T-helper 2 cell treated with Interferon-gamma antibody and Interleukin-4, amounts not matched to agents 100 ng/mL and 5 ng/mL, for 36 hours (primary cell): ENCODE results near the gene APOL2. TPM values are rescaled to one million over a fixed set of nuclear protein-coding genes. Genes with fewer than 3 reads are reported as not detected.
"Not testable (repeated sequence)": the region's sequence is repeated elsewhere in the genome, so short reads cannot be mapped to it uniquely, and the experiment has no call there.

ENCODE experiments used
- intact Hi-C: fragments of 100-400 bp; cut with micrococcal nuclease; formaldehyde crosslinking; loops from one replicate; pipeline ENCODE4 v1.15.1; 2023
- total RNA-seq: library from RNA; stranded (reverse); gene quantifications from 2 replicates; pipeline ENCODE4 v1.2.3, GENCODE V29; 2022

APOL2 gene
- total RNA-seq, 1 donor from 2014 or later, result 89.9 TPM

DNA sequence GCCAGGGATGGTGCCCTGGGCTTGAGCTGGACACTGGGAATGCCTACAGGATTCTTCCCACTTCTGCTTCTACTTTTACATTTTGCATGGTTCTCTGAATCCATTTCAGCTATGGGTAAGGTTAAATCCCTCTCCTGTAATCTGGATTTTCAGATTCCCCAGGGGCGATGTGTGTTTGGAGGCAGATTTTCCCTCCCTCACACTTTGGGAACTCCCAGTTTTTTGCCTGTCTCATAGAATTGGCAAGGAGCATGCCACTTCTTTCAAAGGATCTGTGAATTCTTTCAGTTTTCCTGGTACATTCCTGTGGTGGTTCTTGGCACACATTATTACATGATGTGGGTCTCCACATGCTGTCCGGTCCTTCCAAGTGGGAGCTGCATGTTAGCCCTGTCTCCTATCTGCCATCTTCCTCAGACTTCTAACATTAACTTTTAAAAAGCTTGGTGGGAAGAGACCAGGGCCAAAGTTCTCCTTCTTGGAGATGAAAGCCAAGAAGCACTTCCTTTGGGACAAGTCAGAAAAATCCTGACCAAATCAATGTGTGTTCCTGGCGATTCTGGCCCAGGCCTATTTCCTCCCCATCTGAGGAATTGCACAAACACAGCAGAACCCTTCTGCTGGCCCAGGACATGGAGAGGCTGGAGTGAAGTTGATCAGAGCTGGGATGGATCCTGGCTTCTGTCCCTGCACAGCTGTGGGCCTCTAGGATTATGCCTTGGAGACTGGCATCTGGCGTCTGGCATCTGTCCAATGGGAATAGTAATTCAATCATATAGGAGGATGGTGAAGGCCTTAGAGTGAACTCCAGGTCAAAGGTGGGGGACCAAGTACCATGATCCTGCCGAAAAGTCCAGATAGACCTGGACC is 5.4 kb upstream of the APOL2 start:
- intact Hi-C loops, result no loop called here

DNA sequence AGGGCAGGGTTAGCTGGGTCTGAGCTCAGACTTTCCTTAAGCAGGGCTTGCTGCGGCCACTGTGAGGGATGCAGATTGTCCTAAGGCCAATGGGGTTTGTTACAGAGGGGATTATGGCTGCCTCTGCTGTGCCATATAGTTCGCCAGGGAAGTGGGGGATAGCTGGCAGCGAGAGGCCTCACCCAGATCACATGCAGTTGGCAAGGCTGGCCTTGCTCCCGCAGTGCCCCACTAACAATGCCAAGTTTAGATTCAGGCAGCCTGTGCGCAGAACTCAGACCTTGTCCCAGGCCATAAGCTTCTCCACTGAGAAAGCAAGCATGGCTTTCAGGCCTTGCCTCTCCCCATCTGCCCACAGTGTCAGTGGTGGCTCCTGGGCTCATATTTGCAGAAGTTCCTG is 4.7 kb upstream of the APOL2 start:
- intact Hi-C loops, result no loop called here

GRCh38 chr22:36239150-36239400 is 252 bp downstream of the APOL2 start:
- intact Hi-C loops, result loop anchor here (1.0 to 2.0 kb wide), 2 partner anchors 14 to 290 kb away; partner anchors contain the start of genes APOL1 and EIF3D

DNA sequence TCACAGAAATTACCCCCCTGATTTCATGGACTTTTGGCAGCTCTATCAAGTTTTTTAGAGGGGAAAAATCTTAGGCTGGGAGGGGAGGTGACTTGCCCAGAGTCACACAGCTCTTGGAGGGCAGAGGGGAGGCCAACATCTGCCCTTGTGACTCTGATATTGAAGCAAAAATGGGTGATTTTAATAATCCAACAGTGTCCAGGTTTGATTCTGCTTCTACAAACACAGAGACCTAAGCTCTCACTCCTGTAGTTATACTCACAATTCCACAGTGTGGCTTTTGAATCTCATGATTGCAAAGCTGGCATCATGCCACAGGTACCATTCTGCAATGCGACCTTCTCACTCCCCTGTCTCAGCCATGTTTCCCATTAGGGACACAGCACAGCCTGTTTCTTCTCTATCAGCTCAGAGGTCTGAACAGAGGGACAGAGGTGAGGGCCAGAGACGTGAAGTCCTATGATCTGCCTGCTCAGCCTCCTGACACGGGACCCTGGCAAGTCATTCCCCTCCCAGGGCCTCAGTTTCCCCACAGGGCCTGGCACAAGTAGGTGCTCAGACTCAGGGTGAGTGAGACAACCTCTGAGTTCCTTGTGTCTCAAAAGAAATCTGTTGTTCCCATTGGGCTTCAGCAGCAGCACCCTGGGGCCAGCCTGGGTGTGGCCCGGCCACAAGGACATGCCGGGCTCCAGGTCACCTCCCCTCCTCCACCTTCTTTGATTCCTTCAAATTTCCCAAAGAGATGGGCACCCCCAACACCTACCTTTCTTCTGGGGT is 766 bp downstream of the APOL2 start:
- intact Hi-C loops, result loop anchor here (1.0 to 2.0 kb wide), 3 partner anchors 15 to 290 kb away; partner anchors contain the start of genes APOL1, APOL3 and EIF3D

DNA sequence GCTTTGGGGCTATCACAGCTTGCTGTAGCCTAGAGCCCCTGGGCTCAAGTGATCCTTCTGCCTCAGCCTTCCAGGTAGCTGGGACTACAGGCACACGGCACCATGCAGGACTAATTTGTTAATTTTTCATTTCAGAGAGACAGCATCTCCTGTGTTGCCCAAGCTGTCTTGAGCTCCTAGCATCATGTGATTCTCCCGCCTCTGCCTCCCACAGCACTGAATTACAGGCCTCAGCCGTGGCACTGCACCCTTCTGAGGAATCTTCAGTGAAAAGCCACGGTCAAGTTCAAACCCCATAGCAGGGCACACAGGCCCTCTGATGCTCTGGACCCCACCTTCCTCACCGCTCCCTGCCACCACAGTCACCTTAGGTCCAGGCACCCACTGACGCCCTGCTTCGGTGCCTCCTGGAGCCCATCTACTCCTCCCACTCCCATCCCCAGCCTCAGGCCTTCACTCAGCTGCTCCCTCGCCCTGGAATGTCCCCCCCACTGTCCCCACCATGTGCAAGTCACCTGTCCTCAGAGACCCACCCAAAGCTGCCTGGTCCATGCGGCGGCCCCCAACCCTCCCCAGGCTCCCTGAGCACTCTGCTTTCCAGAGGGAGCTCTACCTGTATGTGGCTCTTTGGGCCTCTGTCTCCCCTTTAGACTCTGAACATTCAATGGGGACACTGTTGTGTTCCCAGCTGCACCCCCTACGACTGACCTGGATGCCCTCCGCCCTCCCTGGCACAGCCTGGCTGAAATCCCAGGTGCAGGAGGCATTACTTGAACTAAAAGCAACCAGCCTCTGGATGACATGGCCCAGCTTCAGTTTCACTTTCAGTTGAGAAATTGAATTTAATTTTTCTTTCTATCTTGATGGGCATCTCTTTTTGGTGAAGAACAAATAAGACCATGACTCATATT is 1.6 kb downstream of the APOL2 start:
- intact Hi-C loops, result loop anchor here (1.0 to 2.0 kb wide), 2 partner anchors 77 to 291 kb away; partner anchors contain the start of genes APOL3 and EIF3D

- intact Hi-C loops, result no loop called here
These were observed 2.7 kb downstream of the APOL2 start for GRCh38 chr22:36236388-36237319.

DNA sequence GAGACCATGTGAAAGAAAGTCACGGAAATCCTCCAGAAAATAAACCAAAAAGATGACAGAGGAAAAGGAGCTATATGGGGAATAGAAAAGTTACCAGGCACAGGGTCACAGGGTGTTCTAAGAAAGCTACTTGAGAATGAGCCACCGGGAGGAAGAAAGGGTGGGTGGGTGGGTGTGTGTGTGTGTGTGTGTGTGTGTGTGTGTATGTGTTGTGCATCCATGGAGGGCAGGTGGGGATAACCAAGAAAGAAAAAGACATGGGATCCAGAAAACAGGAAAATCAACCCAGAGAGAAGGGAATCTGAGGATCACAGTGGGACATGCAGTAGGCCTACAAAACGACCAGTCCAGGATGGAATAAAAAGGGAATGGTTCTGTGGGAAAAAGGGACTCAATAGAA is 3.7 kb downstream of the APOL2 start:
- intact Hi-C loops, result no loop called here

DNA sequence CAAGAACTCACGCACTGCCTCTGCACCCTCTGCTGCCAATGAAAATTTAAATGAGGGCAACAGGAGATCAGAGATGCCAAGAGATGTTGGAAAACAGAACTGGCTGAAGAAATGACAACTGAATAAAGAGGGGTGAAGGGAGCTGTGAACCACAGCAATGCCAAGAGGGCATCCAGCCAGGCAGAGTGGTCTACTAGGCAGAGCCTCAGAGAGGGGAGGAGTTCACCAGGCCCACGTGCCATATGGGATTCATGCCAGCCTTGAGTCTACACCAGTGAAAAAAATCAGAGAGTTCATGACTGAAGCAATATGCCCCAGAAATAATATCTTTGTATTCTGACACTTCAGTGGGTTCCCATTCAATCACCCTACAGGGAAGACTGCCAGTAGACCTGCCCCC is 4.4 kb downstream of the APOL2 start:
- intact Hi-C loops, result no loop called here

GRCh38 chr22:36234213-36234612 is 5.1 kb downstream of the APOL2 start:
- intact Hi-C loops, result no loop called here

- intact Hi-C loops, result no loop called here
These were observed 5.5 kb downstream of the APOL2 start for GRCh38 chr22:36233796-36234195.

DNA sequence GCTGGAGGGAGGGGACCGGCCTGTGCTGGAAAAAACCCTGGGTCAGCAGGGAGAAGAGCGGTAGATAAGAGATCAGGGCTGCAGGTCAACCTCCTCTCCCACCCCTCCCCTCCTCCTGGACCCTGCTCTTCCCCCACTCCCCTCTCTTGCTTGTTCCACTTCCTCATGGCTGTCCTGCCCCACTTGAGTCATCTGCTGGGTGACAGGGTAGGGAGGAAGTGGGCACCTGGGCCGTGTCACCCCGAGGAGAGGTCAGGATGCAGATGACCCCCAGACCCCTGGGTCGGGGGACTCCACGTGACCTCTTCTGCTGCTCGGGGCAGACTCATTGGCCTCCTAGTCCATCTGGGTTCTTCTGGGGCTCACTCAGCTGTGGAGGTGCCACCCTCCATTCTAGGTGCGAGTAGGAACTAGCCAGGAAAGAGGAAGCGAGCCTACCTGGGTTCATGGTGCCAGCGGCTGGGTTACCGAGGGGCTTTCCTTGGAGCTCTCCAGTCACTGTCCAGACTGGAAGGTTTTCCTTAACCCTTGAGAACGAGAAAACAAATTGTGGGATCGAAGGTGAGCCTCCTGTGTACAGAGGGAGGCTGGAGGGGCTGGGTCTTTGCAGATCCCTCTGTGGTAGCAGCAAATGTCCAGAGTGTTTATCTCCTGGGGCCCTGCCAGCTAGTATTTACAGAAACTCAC is 6.5 kb downstream of the APOL2 start:
- intact Hi-C loops, result no loop called here

- intact Hi-C loops, result not testable (repeated sequence)
These were observed 8.3 kb downstream of the APOL2 start for GRCh38 chr22:36231051-36231450.

GRCh38 chr22:36229649-36230048 is 9.7 kb downstream of the APOL2 start:
- intact Hi-C loops, result not testable (repeated sequence)

DNA sequence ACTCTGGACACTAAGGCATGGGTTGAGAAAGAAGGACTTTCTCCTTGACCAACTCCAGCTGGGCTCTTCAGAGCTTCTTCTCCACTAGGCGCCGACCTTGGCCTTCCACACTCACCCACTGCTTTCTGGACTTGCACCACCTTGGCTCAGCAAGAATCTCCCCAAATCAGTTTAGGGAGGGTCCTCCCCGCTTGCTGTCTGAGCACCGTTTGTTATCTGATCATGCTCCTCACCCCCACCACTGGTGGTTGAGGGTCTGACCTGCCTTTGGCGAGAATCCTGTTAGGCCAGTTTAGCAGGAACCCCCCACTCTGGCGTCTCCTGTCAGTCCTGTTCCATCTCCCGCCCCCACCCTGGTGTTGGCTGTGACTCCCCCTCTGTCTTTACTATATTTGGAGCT is 10.4 kb downstream of the APOL2 start:
- intact Hi-C loops, result no loop called here

- intact Hi-C loops, result not testable (repeated sequence)
These were observed 11.0 kb downstream of the APOL2 start for GRCh38 chr22:36228369-36228768.

DNA sequence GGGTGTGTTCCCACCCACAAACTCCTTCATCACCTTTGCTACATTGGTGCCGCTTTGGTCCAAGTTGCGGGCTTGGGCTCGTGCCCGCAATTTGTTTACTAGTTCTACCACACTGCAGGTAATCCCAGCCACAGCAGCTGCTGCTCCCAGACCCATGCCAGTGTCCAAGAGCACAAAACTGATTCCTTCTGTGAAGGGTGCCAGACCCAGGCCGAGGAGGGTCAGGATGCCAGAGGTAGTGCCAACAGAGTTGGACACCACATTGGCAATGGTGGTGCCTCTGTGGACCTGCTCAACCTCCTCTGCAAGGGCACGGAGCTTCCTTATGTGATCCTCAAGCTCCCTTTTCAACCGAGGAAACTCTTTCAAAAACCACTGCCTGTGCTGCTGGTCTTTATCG is 11.5 kb downstream of the APOL2 start:
- intact Hi-C loops, result no loop called here

GRCh38 chr22:36227396-36227795 is 11.9 kb downstream of the APOL2 start:
- intact Hi-C loops, result no loop called here

GRCh38 chr22:36226189-36226588 is 13.1 kb downstream of the APOL2 start:
- intact Hi-C loops, result no loop called here

- intact Hi-C loops, result no loop called here
These were observed 13.9 kb downstream of the APOL2 start for GRCh38 chr22:36225333-36225922.
